Measurements from ENCODE around the gene MAP4K2. TPM values are rescaled to one million over a fixed set of nuclear protein-coding genes. Genes with fewer than 3 reads are reported as not detected.

Gene MAP4K2
- total RNA-seq, 1 experiment from 2014 or later, result 24.7 TPM

GRCh38 chr11:64755681-64756361 is 47.2 kb downstream of the MAP4K2 start:
- Histone ChIP-seq H3K79me2 (ENCODE audit: insufficient read depth, low read length) (no peaks in the 10 kb centered on the region), H2BK12ac (ENCODE audit: insufficient read length, low read depth, low read length) (no peak overlapping the region), H2BK120ac (ENCODE audit: low read depth, low read length, poor library complexity, severe bottlenecking) (no peak overlapping the region), H3K9me3 (ENCODE audit: control insufficient read depth, low read depth, low read length) (no peaks in the 10 kb centered on the region), H3K23ac (ENCODE audit: insufficient read length, low read depth, low read length) (no peak overlapping the region), H4K91ac (ENCODE audit: insufficient read length, low read depth, low read length) (no peak overlapping the region), H3K4me2 (ENCODE audit: insufficient read depth, insufficient read length, low read length) (no peak overlapping the region), H4K5ac (ENCODE audit: insufficient read length, low read depth, low read length) (no peak overlapping the region), H4K20me1 (ENCODE audit: control insufficient read depth, insufficient read depth, insufficient read length) (no peaks in the 10 kb centered on the region), H2AFZ (ENCODE audit: low read length) (no peak overlapping the region), H3K79me1 (ENCODE audit: insufficient read depth, low read depth, low read length, poor library complexity, severe bottlenecking) (no peaks in the 10 kb centered on the region), H3K4ac (ENCODE audit: low read depth, low read length) (no peak overlapping the region), H2BK5ac (ENCODE audit: insufficient read length, low read length) (no peak overlapping the region), H2BK15ac (ENCODE audit: low read depth, low read length) (no peak overlapping the region), H3T11ph (ENCODE audit: low read length) (no peak overlapping the region), H3K27ac (ENCODE audit: insufficient read length, low read depth, low read length) (no peak overlapping the region), H2AK5ac (ENCODE audit: insufficient read length, low read length) (no peak overlapping the region), H2BK20ac (ENCODE audit: low read depth, low read length, poor library complexity, severe bottlenecking) (no peak overlapping the region), H3K4me1 (ENCODE audit: insufficient read depth, low read length) (no peaks in the 10 kb centered on the region; the same call in 1 of the 2 replicates), H3K27me3 (ENCODE audit: insufficient read depth, low read length) (no peaks in the 10 kb centered on the region), H3K14ac (ENCODE audit: insufficient read depth, low read length) (no peak overlapping the region), H3K18ac (ENCODE audit: insufficient read length, low read depth, low read length) (no peak overlapping the region), H3K23me2 (ENCODE audit: insufficient read length, low read depth, low read length, poor library complexity, severe bottlenecking) (no peaks in the 10 kb centered on the region), H3K56ac (ENCODE audit: insufficient read length, low read depth, low read length) (no peak overlapping the region), H4K8ac (replicated peaks; ENCODE audit: insufficient read length, low read depth, low read length) (no peak overlapping the region), H3K9ac (ENCODE audit: extremely low read depth, insufficient read length, low read length) (no peak overlapping the region)
- Mint-ChIP-seq H3K4me1 (peaks cover 25 to 47% of the 10 kb centered on the region in 2 experiments), H3K36me3 (ENCODE audit: insufficient read depth in 1 of 3, low read depth in 3 of 3) (peaks cover 0 to 9% (median 4%) of the 10 kb centered on the region in 3 experiments; a peak in 4 of 7 replicates), H3K4me3 (no peak overlapping the region), H3K9me3 (no peaks in the 10 kb centered on the region), H3K27me3 (ENCODE audit: low read depth) (no peaks in the 10 kb centered on the region; the same call in none of the 2 replicates), H3K27ac (no peak overlapping the region)
- no peak for TF ChIP-seq CTCF (conservative IDR thresholded peaks at IDR 0.05)
- no CpG with 5 or more reads among the region's 13 CpGs for WGBS (ENCODE audit: extremely low coverage, insufficient read length, low lambda C conversion rate)
- no peak for DNase-seq

Data from H9 (cell line).